ENCODE measurements around the gene PAIP2. TPM values are rescaled to one million over a fixed set of nuclear protein-coding genes. Genes with fewer than 3 reads are reported as not detected.
"Not testable (repeated sequence)": the region's sequence is repeated elsewhere in the genome, so short reads cannot be mapped to it uniquely, and the experiment has no call there.

The PAIP2 gene
- total RNA-seq, 1 donor from 2014 or later, result 97.3 TPM

DNA sequence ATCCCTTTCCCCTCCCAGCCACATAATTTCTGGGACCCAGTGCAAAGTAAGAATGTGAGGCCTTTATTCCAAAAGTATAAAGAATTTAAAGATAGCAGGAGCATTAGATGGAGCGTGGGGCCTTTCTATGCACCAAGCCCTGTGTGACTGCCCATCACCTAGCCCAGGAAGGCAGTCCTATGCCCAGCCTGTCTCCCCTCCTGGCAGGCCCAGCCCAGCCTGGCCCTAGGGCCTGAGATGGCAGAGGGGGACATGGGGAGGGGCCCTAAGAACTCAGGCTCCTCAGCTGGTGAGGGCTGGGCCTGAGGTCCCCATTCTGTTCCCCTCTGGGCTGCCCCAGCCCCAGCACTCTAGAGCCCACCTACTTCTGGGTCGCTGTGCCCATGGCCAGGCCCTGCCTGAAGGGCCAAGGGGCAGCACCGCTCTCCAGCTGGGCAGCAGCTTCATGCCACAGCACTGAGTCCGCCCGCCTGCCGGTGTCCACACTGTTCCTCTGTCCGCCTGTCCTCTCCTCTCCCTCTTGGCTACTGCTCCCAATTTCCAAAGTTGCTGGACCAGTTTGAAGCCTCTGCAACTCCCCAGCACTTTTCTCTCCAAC, 42.4 kb downstream of the PAIP2 start:
- Mint-ChIP-seq H3K4me1 (ENCODE audit: low read depth) (peaks cover 53% of the 10 kb centered on the region), H3K27ac (peak overlapping the region; percentile 86), H3K36me3 (ENCODE audit: low read depth) (peaks cover 3% of the 10 kb centered on the region), H3K9me3 (no peaks in the 10 kb centered on the region), H3K27me3 (ENCODE audit: insufficient read depth) (no peaks in the 10 kb centered on the region), H3K4me3 (peak overlapping the region; percentile 1)
- intact Hi-C loops (cut with micrococcal nuclease), result loop anchor here (2.0 kb wide), 1 partner anchor 13 kb away; no protein-coding TSS in a partner anchor
- no peak for DNase-seq (ENCODE audit: low spot score)

DNA sequence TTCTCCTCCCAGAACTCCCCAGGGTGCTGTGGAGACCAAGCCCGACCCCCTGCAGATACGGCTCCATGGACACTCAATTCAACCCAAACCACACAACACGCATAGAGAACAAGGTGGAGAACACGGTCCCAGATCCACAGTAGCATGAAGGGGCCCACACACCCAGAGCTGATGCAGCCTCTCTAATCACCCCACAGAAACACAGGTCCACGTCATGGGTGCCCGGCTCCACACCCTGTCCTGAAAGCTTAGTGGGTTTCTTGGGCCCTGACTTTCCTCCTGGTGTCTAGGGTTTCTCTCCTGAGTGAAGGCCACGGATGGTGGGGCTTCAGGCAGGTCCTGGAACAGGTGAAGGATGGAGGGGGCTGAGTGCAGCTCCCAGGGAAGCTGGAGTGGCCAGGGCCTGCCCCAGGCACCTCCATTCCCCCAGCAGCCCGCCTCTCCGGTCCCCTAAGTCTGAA, 43.0 kb downstream of the PAIP2 start:
- intact Hi-C loops (cut with micrococcal nuclease), result loop anchor here (2.0 kb wide), 1 partner anchor 14 kb away; no protein-coding TSS in a partner anchor
- Mint-ChIP-seq H3K27ac (peak overlapping the region; percentile 86), H3K36me3 (ENCODE audit: low read depth) (peaks cover 6% of the 10 kb centered on the region), H3K27me3 (ENCODE audit: insufficient read depth) (no peaks in the 10 kb centered on the region), H3K4me1 (ENCODE audit: low read depth) (peaks cover 58% of the 10 kb centered on the region), H3K4me3 (peak overlapping the region; percentile 68), H3K9me3 (no peaks in the 10 kb centered on the region)
- no peak for DNase-seq (ENCODE audit: low spot score)

DNA sequence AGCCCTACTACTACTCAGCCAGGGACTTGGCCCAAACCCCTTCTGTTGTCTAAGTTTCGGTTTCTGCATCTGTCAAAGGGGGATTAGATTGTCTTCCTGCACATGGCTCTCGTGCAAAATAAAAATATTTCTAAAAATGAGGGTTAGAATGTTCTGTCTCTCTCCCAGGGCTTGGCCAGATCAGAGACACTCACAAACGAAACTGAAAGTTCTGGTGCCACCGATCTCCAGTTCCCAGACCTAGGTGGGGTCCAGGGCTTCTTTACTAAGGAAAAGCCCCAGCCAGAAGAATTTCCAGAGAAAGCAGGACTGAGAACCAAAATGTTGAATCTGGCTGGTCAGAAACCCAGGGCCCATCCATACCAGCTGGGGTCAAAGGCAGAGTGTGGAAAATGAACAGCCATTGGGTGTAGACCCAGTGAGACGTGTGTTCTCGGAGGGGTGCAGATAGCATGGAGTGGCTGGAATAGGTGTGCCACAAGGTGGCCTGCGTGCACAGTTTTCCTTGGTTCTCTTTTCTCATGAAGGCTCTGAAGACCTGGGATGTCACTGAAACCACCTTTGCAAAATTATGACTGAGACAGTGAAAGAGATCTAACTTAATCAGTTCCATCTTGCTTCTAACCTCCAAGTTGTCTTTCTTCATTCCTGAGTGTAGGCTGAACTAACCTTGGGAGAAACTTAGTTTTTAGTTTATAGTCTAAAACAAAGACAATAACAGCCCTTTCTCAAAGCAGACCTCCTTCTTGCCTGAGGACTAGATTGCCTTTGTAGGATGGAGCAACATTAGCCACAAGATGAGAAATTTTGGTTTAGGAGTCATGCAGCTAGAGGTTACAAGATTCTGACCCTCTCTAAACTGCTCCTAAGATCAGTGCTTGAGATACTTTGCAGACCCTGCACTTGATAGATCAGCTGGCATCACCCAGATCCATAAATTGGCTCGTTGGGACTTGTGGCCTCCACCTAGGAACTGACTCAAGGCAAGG, 43.7 kb downstream of the PAIP2 start:
- Mint-ChIP-seq H3K4me3 (peak overlapping the region; percentile 68), H3K9me3 (no peaks in the 10 kb centered on the region), H3K27ac (peak overlapping the region; percentile 86), H3K36me3 (ENCODE audit: low read depth) (peaks cover 6% of the 10 kb centered on the region), H3K27me3 (ENCODE audit: insufficient read depth) (no peaks in the 10 kb centered on the region), H3K4me1 (ENCODE audit: low read depth) (peaks cover 66% of the 10 kb centered on the region)
- intact Hi-C loops (cut with micrococcal nuclease), result loop anchor here (2.0 kb wide), 1 partner anchor 15 kb away; no protein-coding TSS in a partner anchor
- DNase-seq (ENCODE audit: low spot score), result no peak

DNA sequence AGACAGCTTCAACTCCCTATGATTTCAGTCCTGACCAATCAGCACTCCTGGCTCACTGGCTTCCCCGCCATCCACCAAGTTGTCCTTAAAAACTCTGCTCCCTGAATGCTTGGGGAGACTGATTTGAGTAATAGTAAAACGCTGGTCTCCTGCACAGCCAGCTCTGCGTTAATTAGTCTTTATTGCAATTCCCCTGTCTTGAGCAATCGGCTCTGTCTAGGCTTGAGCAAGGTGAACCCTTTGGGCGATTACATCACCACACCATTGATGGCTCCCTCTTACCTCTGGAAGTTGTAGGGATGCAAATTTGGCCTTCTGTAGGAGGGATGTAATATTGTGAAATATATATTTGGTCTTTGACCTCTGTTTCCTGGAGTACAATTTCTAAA, 44.4 kb downstream of the PAIP2 start:
- intact Hi-C loops (cut with micrococcal nuclease), result no loop called here
- Mint-ChIP-seq H3K27ac (peak overlapping the region; percentile 86), H3K4me3 (no peak overlapping the region)

DNA sequence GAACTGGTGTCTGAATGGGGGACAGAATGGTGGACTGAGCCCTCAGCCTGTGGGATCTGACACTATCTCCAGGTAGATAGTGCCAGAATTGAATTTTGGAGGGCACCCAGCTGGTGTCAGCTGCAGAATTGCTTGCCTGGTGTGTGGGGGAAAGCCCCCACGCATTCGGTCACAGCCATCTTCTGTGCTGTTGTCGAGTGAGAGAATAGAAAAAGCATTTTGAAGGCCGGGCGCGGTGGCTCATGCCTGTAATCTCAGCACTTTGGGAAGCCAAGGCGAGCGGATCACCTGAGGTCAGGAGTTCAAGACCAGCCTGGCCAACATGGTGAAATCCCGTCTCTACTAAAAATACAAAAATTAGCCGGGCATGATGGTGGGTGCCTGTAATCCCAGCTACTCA, 45.3 kb downstream of the PAIP2 start:
- intact Hi-C loops (cut with micrococcal nuclease); H3K27me3 Mint-ChIP-seq (ENCODE audit: insufficient read depth); DNase-seq (ENCODE audit: low spot score); H3K9me3 Mint-ChIP-seq; H3K4me3 Mint-ChIP-seq: not testable (repeated sequence)
- peak overlapping the region; percentile 67 for H3K27ac Mint-ChIP-seq
- peaks cover 82% of the 10 kb centered on the region for H3K4me1 Mint-ChIP-seq (ENCODE audit: low read depth)
- H3K36me3 Mint-ChIP-seq (ENCODE audit: low read depth), result peaks cover 10% of the 10 kb centered on the region

More for the DNA sequence above, 44.4 kb downstream of the PAIP2 start:
- peaks cover 6% of the 10 kb centered on the region for H3K36me3 Mint-ChIP-seq (ENCODE audit: low read depth)
- no peak for DNase-seq (ENCODE audit: low spot score)
- H3K27me3 Mint-ChIP-seq (ENCODE audit: insufficient read depth), result no peaks in the 10 kb centered on the region
- peaks cover 73% of the 10 kb centered on the region for H3K4me1 Mint-ChIP-seq (ENCODE audit: low read depth)
- no peaks in the 10 kb centered on the region for H3K9me3 Mint-ChIP-seq

DNA sequence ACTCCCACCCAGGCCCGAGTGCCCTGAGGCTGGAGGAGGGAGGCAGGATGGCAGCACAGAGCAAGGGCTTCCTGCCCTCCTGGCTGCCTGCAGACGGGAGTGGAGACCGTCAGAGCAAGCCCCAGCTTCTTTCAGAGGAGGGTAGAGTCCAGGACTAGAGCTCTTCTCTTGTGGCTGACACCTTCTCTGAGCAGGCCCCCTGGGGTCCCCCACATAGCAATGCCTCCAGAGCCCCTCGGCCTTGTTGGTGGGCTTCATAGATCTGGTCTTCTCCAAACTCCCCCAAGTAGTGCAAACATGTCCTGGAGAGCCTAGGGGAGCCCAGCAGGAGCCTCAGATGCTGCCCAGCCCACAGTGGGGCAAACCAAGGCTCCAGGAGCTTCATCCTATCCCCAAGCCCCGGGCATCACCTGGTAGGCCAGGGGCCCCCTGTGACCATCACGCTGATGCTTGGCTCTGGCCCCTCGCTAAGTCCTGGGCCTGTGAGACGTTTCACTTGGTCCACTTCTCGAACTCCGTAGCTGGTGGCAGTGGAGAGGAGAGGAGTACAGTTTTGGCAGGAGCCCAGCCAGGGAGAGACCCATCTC, 46.0 kb downstream of the PAIP2 start:
- peak overlapping the region; percentile 66 for H3K27ac Mint-ChIP-seq
- no peaks in the 10 kb centered on the region for H3K9me3 Mint-ChIP-seq
- H3K27me3 Mint-ChIP-seq (ENCODE audit: insufficient read depth), result no peaks in the 10 kb centered on the region
- peak overlapping the region; percentile 77 for H3K4me3 Mint-ChIP-seq
- intact Hi-C loops (cut with micrococcal nuclease), result no loop called here
- no peak for DNase-seq (ENCODE audit: low spot score)
- peaks cover 10% of the 10 kb centered on the region for H3K36me3 Mint-ChIP-seq (ENCODE audit: low read depth)
- peaks cover 82% of the 10 kb centered on the region for H3K4me1 Mint-ChIP-seq (ENCODE audit: low read depth)

DNA sequence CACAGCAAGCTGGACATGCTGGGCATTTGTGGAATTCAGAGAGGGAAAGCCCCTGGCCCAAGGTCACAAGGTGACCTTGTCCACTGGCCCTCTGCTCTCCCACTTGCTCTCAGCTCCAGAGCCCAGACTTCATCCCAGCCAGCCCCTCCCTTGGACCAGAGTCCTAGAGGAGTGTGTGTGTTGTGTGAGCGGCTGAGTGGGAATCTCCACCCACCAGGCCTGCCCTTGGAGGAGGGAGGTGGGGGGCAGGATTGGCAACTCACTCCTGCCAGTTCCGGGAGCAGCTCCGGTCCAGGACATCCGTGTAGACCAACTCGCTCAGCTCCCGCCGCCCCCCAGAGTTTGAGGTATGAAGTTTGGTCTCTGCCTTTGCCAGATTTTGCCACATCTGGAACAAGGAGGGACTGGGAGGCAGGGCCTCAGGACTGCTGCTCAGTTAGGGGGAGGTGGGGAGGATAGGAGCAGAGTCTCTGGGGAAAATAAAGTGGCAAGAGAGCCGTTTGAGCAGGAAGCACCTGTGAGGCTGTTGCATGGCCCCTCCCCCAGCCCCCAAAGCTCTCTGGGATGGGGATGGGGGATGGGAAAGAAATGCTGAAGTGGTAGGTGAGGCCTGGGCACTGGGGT, 46.7 kb downstream of the PAIP2 start:
- peak overlapping the region; percentile 77 for H3K4me3 Mint-ChIP-seq
- H3K4me1 Mint-ChIP-seq (ENCODE audit: low read depth), result peaks cover 81% of the 10 kb centered on the region

DNA sequence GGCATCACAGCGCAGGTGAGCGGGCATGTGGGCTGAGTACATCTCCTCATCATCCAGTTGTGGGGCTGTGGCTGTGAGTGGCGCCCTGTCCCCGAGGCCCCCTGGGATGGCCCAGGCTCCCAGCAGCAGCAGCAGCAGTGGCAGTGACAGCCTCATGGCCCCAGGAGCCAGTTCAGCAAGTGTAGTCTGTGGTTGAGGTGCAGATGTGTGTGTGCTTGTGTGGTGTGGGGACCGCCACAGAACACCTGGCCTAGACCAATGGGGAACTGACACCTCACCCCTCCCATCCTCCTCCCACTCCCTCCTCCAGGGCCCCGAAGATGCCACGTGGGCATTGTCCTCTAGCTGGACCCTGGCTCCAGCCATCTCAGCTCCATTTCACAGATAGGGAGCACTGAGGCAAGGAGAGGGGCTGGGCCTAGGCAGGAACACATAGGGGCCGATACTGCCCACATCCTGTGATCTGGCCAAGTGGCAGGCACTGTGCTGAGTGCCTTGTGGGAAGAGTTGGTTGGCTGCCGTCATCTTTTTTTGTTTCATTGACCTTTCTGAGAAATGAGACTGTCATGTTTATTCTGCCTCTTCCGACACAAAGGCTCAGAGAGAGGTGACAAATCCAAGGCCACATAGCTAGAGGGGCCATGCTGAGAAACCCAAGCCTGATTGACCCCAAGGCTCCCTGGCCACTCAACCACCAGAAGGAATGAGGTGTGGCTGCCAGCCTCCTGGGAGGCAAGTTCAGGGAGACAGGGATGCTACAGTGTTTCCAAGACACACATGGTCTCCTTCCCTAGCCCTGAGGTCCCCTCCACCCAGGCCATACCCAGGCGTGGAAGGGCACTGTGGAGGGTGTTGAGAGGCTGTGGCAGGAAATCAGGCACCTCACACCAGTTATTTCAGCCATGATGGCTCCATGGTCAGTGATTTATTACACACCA, 48.3 kb downstream of the PAIP2 start, which contains the start of gene MZB1:
Gene MZB1 (minus strand): TSS at position 213 of the 938 bp plus-strand sequence. CDS start 57 bp downstream, at position 156.
- Mint-ChIP-seq H3K27me3 (ENCODE audit: insufficient read depth) (no peaks in the 10 kb centered on the region), H3K4me1 (ENCODE audit: low read depth) (peaks cover 64% of the 10 kb centered on the region), H3K27ac (peak within 1 kb of the TSS; percentile 100), H3K9me3 (no peaks in the 10 kb centered on the region), H3K4me3 (peak within 1 kb of the TSS; percentile 99), H3K36me3 (ENCODE audit: low read depth) (peaks cover 10% of the 10 kb centered on the region)
- DNase-seq (ENCODE audit: low spot score), result peak; percentile 71
- intact Hi-C loops (cut with micrococcal nuclease), result loop anchor here (1.0 to 5.0 kb wide), 4 partner anchors 48 to 717 kb away; partner anchors contain the start of gene SIL1

More for the DNA sequence above, 46.7 kb downstream of the PAIP2 start:
- Mint-ChIP-seq H3K9me3 (no peaks in the 10 kb centered on the region), H3K36me3 (ENCODE audit: low read depth) (peaks cover 10% of the 10 kb centered on the region), H3K27me3 (ENCODE audit: insufficient read depth) (no peaks in the 10 kb centered on the region), H3K27ac (peak overlapping the region; percentile 66)
- intact Hi-C loops (cut with micrococcal nuclease), result no loop called here
- DNase-seq (ENCODE audit: low spot score), result no peak

DNA sequence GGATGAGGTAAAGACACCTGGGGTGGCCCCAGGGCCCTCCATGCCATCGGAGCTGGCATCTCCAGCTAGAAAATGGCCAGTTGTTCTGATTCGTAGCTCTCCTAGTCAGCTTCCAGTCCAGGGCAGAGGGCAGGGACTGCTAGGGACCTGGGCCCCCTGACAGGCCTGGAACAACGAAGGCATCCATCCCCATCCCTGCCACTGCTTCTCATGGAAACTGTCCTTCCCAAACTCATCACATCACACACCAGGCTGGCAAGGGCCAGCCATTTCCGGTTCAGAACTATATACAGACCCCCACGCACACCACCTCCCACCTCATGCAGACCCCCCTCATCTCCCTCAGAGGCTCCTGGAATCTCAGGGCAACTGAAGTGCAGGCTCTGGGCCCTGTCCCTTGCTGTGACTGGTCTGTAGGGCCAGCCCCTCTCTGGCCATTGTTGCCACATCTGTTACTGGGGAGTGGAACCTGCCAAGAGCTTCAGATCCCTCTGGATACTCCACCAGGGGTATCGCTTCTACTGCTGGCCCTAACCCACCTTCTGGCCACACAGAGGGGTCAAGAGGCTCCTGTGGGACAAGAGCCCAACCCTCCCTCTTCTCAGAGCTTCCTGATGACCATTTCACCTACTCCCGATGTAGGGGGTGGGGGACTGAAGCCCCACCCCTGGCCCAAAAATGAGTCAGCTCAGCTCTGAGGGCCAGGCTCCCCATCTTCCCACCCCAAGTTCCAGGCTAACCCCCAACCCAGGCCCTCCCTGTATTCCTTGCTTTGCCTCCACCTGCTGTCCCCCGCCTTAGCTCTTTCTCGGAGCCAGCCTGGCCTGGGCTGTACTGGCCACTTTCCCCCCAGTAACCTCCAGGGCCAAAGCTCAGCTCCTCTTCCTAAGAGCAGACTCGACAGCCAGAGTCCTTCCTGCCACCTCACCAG, 49.2 kb downstream of the PAIP2 start:
- intact Hi-C loops (cut with micrococcal nuclease), result loop anchor here (1.0 to 5.0 kb wide), 4 partner anchors 49 to 716 kb away; partner anchors contain the start of gene SIL1
- Mint-ChIP-seq H3K36me3 (ENCODE audit: low read depth) (peaks cover 10% of the 10 kb centered on the region), H3K4me1 (ENCODE audit: low read depth) (peaks cover 60% of the 10 kb centered on the region), H3K27ac (peak overlapping the region; percentile 100), H3K27me3 (ENCODE audit: insufficient read depth) (no peaks in the 10 kb centered on the region), H3K9me3 (no peaks in the 10 kb centered on the region), H3K4me3 (peak overlapping the region; percentile 99)
- no peak for DNase-seq (ENCODE audit: low spot score)

DNA sequence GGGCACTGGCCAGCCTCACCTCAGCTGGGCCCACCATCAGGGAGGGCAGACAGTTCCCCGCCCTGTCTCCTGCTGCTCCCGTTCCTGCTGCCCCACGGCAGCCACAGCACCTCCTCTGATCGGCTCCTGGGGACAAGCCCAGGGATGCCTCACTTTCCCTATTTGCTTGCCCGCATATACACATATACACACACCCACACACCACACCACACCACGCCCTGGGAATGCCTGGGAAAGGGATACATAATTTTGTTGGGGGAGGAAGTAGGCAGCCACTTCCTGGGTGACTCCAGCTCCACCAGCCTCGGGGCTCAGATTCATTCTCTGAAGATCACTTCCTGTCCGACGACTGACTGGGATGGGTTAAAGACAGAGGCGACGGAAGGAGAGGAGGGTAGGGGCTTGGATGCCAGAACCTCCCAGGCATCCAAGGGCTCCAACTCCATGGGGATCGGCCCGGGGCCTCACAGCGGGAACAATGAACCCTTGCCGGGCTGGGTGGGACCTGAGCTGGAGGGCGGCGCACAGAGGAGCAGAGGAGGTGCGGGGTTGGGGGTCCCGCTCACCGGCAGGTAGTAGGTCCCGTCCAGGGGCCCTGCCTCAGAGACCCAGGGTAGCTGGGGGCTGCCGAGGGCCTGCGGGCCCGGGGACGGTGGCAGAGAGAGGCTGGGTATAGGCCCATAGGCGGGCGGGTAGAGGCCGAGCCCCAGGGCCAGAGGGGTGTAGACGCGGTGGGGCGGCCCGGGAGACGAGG, 50.1 kb downstream of the PAIP2 start:
- peak; percentile 31 for DNase-seq (ENCODE audit: low spot score)
- Mint-ChIP-seq H3K27me3 (ENCODE audit: insufficient read depth) (no peaks in the 10 kb centered on the region), H3K4me1 (ENCODE audit: low read depth) (peaks cover 60% of the 10 kb centered on the region), H3K36me3 (ENCODE audit: low read depth) (peaks cover 13% of the 10 kb centered on the region), H3K27ac (peak overlapping the region; percentile 100), H3K9me3 (no peaks in the 10 kb centered on the region), H3K4me3 (peak overlapping the region; percentile 99)
- intact Hi-C loops (cut with micrococcal nuclease), result loop anchor here (1.0 to 5.0 kb wide), 8 partner anchors 13 to 817 kb away; partner anchors contain the start of genes HSPA9, SIL1 and SPATA24

Data from activated T-helper 1 cell treated with anti-CD3 and anti-CD28 coated beads, Interleukin-12 subunit alpha, Interleukin-12 subunit beta, Interleukin-2, Interleukin-4 antibody, amounts not matched to agents 30 ng/mL and 10 ng/mL and 1 ng/mL, durations not matched to agents 14 hours and 24 hours and 36 hours (primary cell).